ENCODE results near the gene PNMA1.

Gene PNMA1

DNA sequence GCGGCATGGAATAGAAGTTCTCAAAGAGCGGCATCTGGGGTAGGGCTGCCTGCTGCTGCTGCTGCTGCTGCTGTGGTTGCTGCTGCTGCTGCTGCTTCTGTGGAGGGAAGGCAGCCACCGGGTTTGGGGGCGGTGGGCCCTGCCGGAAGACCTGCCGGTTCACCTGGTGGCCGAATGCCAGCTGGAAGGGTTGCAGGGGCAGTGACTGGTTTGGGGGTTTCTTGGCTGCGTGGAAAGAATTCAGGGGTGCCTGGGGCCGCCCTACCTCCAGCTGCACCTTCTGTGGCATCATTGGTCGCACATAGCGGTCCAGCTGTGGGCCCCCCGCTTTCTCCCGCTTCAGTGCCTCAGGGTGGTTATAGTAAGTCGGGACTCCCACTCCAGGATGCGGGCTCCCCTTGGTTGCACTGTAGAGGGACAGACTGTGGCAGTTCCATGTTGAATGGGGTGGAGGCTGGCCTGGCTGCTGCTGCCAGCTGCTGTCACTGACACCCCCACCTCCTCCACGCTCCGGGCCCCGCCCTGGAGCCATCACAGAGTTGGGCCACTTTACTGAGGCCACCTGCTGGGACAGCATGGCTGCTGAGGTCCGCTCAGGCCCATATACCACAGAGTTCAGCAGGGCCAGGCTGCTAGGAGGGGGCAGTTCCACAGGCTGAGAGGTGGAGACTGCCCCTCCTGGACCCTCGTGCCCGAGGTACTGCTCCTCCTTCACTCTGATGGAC lies 25.2 kb upstream of the PNMA1 start:
- DNase-seq (ENCODE audit: insufficient read length, low spot score) (no peak), FAIRE-seq (peak; percentile 64)

DNA sequence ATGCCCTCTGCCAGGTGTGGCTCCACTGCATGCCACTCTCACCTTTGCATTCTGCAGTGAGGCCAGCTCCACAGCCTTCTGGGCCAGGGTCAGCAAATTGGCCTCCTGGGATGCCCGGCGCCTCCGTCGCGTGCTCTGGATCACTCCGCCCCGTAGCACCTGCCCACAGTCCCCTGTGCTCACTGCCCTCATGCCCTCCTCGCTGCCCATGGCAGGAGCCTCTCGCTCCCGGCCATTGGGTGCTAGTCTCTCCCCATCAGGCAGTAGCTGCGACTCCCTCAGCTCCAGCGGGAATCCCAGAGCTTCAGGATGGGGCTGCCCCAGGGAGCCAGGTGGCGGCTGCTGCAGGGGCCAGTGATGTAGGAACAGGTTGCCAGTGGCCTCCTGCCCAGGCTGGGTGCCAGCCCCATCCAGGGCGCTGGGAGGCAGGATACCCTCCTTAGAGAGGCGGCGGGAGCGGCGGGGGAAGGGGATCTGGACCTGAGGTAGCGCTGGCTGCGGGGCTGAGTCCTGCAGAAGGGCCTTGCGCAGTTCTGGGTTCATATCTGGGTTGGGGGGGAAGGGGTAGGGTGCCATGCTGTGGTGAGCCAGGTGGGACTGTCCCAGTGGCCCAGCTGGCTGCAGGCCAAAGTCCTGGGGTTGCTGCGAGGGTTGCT lies 24.5 kb upstream of the PNMA1 start:
- FAIRE-seq: peak; percentile 20

DNA sequence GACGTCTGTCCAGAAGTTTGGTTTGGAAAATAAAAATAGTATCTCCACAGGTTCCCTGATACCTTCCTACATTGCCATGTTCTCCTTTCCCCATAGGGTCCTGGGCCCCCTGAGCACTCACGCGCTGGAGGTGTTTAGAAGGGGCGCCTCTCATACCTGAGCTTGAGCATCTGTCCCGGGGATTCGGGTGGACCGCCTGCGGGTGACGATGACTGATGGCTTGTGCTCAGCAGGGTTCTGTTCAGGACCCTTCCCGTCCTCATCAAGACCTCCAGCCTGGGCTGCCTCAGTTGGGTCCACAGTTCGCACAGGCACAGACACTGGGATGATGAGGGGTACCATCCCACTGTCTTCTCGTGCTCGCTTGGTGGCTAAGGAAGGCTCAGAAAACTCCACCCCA lies 22.7 kb upstream of the PNMA1 start:
- no peak for FAIRE-seq
- DNase-seq (ENCODE audit: insufficient read length, low spot score): no peak

More for the DNA sequence above, 24.5 kb upstream of the PNMA1 start:
- DNase-seq (ENCODE audit: insufficient read length, low spot score): no peak

DNA sequence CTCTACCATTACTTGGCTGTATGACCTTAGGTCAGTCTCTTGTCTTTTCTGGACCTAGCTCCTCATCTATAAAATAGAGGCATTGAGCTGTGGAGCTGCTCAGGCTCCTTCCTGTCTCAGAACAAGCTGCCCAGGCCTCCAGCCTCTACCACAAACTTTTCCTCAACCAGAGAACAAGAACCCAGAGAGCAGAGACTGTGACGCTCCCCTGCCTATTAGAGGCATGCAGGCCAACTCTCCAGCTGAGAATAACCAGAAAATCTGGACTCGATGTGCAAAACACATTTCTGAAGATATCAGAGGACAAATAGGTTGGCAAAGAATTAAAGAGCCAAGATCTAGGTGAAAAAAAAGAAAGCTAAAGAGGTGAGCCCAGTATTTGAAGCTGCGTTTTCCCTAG lies 17.8 kb upstream of the PNMA1 start:
- FAIRE-seq: no peak
- DNase-seq (ENCODE audit: insufficient read length, low spot score): no peak

DNA sequence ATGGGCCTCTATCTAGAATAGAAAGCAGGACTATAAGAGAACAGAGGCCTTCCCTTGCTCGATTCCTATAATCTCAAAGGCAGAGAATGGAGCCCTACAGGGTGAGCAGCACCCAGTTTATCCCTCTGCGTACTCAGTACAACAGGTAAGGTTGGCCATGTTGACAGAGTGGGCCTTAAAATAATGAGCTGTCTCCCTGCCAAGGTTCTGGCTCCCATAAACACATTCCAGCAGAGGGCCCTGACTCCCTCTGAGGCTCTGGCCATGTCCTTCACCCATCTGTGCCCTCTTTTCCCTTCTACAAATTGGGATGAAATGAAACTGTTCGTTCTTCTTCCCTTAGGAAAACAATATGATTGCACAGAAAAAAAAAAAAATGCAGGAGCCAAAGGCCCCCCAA lies 16.9 kb upstream of the PNMA1 start:
- FAIRE-seq (no peak), DNase-seq (ENCODE audit: insufficient read length, low spot score) (no peak)

DNA sequence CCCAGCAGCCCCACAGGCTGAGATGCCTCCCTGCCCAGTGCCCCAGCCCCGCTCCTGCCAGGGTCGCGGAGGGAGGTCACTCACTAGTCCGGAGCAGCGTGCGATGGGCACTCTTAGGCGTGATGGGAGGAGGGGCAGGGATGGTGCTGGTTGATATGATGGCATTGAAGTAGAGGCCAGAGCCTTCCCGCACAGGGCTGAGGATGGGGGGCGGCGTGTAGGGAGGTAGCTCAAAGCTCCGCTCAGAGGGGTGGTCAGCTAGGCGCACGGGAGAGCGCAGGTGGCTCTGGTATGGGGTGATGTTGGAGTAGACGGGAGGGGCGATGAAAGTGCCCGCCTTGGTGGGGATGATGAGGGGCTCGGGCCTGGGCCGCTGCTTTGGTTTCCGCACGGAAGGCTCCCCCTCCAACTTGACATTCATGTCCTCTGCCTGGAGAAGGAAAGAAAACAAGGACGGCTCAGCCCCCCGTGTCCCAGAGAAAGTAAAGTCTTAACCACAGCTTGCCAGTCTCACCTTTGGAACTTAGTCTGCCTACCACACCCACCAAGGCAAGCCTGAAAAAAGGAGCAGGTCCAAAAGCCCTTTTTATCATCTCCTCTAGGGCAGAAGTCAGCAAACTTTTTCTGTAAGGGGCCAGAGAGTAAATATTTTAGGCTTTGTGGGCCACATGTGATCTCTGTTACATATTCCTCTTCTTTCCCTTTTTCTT lies 15.5 kb upstream of the PNMA1 start:
- DNase-seq (ENCODE audit: insufficient read length, low spot score) (no peak), FAIRE-seq (peak; percentile 26)

DNA sequence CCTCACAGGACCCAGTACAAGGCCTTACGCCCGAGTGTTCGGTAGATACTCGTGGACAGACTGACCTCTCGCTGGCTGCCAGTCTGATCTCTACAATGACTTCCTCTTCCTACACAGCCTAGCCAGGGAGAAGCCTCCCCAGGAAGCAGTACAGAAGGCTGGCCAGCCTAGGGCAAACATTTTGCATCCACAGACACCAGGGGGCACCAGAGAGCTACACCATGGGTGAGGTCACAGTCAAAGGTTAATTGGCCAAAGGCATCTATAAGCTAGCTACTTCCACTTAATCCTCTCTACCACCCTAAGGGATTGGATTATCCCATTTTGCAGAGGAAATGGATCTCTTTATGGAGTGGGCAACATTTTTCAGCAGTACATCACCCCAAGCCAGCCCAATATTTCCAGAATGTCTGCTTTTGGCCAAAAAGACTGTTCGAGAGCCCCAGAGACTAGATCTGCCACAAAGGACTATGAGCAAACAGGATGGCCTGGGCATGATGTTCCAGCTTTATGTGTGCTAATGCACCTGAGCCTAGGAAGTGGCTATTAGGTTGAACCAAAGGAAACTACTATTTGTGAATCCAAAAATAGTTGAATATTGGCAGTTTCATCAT lies 14.6 kb upstream of the PNMA1 start:
- FAIRE-seq (peak; percentile 97), DNase-seq (ENCODE audit: insufficient read length, low spot score) (peak; percentile 95)

DNA sequence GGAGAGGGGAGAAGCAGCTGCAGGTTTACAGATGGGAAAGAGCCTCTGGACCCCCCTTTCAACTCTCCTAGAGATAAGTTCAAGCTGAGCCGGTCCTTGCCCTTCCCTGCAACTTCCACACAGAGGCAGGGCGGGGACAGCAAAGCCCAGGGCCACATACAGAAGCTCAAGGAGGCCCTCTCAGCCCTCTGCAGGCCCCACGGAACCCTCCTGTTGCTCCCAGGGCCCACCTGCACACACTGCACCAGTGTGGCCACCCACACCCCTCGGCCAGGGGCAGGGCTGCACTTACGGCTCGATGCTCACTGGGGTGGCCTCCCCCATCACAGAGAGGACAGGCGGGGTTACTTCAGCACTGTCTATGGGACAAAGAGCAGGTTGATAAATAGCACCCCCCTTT lies 13.0 kb upstream of the PNMA1 start:
- peak; percentile 33 for FAIRE-seq
- DNase-seq (ENCODE audit: insufficient read length, low spot score): no peak

DNA sequence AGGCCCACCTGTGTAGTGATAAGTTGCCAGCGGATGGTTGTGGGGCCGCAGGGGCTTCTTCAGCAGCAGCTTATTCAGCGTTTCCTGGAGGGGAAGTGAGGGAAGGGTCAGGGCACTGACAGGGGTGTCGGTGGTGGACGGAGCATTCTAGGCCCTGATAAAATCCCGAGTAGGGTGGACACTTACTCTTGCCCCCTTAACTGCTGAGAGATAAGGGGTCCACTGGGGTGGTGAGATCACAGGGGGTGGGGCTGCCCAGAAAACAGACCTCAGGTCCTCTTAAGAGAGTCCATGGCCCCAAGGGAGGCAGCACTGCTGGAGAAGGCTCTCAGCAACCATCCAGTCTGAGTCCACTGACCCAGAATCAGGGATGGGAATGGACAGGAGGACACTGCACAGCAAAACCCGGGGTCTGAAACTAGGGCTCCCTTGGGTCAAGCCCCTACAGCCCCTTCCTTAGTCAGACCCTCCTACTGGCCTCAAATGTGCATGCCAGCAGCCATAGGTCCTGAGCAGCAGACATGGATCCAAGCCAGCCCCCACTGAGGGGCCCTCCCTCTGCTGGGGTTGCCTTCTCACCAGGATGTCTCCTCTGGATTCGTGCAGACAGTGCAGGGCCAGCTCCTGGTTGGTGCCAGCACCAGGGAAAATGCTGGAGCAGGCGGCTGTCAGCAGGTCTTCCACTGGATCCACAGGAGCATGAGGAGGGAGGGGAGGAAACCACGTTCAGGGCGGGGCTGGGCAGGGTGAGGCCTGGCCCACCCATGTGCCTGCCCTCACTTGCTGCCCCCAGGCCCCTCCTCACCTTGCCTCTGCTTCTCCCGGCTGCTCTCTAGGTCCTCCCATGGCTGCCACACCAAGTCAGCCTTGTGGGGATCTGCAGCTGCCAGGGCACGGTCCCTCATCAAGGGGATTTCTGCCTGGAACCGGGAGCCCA lies 12.1 kb upstream of the PNMA1 start:
- FAIRE-seq (peak; percentile 52), DNase-seq (ENCODE audit: insufficient read length, low spot score) (no peak)

DNA sequence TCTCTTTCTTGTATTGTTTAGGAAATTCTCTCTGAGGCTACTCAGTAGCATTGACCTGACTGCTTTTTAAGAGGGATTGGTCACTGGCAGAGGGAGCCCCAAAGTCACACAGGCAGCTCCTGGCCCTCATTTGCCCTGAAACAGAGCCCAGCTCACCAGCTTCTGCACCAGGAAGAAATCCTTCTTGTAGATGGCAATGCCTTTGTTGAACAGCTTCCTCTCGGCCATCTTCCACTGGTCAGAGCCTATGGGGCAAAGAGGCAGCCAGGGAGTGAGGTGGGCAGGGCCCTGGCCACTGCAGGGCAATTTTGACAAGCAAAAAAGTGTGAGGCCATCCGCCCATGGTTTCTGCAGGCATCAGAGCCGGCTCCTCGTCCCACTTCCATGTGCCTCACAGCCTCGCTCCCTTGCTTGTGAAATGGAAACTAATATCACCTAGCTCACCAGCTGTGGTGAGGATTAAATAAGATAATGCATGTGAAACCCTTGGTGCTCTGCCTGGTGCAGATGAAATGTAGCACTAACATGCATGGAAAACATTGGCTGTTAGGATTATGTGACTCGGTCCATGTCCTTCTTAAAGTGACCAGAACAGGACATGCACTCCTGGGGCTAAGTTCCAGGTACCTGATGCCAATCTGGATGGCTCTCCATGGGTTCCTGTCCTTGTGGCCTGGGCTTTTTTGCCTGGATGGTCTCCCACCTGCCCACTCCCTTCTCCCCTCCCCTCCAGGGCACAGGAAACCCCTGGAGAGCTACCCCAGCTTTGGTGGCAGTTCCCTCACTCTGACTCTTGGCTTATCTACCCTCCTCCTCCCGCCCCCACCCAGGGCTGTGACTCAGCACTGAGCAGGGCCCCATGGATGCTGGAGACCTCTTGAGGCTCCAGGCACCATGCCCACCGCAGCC lies 11.2 kb upstream of the PNMA1 start:
- FAIRE-seq: peak; percentile 85

DNA sequence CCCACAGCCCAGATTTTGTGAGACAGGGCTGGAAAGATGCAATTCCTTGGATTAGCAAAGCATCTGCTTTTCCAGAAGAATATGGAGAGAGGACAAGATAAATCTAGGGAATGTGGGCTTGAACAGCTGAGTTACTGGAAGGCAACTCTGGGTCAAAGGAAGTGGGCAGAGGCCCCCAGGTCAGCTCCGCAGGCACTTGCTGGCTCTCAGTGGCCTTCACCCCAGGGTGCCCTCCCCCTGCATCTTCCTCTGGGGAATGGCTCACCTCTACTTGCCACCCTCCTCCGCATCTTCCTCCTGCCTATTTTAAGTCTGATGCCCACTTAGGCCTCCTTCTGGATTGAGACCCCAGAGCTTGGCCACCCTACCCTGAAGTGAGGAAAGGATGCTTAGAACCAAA lies 10.5 kb upstream of the PNMA1 start:
- FAIRE-seq (no peak), DNase-seq (ENCODE audit: insufficient read length, low spot score) (no peak)

More for the DNA sequence above, 11.2 kb upstream of the PNMA1 start:
- no peak for DNase-seq (ENCODE audit: insufficient read length, low spot score)

DNA sequence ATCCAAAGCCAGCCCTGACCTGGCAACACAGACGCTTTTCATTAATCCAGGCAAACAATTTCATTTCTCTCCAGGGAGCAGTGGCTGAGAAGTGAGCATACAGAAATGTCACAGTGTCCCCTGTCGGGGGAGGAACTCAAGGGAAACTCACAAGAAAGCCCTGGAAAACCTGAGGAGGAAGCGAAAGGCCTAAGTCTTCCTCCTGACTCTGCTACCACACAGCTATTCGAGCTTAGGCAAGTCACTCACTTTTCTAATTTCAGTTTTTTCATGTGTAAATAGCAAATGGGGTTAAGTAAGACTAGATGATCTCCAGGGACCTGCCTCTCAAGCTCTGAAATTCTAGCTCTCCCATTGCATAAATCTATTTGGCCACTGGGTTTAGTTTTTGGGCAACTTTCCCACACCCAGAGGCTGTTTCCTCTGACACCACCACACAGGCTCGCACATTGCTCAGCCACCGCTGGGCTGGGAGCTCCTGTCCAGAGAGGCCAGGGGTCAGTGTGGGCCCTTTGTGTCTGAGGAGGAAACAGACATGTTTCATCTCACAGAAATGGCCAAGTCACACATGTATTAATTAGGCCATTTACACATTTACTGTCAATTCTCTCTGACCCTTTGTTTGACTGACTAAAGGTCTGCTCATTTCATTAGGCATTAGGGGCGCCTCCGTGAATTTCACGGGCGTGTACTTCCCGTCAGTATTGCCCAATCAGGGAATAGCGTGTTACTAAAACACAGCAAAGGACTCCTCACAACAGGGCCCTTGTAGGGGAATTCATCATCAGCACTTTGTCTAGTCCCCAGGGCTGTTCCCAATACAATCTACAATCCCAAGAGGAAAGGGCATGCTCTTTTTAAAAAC lies 9.8 kb upstream of the PNMA1 start:
- DNase-seq (ENCODE audit: insufficient read length, low spot score) (peak; percentile 91), FAIRE-seq (peak; percentile 98)

DNA sequence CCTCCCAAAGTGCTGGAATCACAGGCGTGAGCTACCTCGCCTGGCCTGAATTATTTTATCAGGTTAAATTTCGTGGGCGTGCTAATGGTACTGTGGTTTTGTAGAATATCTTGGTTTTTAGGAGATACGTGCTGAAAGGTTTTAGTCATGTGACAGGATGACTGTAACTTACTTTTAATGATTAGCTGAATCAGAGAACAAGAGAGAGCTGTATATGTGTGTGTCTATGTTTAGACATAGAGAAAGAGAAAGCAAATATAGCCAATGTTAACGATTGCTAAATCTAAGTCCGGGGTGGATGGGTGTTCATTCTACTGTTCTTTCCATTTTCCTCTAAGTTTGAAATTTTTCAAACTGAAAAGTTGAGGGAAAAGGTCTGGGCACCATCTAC lies 9.2 kb upstream of the PNMA1 start:
- FAIRE-seq (peak; percentile 79), DNase-seq (ENCODE audit: insufficient read length, low spot score) (no peak)

DNA sequence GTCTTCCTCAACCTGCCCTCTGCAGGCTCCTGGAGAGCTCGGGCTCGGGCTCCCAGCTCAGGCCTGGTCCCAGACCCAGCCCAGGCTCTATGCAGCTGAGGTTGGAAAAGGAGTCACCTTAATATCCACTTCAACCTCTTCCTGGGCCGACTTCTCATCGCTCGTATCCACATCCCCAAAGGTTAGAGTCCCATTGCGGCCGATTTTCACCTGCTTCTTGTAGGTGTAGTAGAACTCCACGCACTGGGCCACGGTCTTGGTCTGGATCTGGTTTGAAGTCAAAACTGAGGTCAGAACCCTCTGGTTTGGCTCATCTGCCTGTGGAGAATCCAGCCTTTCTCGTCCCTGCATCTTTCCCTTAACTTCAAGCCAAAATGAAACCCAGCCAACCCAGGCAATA lies 8.4 kb upstream of the PNMA1 start:
- FAIRE-seq: peak; percentile 85
- DNase-seq (ENCODE audit: insufficient read length, low spot score): no peak

DNA sequence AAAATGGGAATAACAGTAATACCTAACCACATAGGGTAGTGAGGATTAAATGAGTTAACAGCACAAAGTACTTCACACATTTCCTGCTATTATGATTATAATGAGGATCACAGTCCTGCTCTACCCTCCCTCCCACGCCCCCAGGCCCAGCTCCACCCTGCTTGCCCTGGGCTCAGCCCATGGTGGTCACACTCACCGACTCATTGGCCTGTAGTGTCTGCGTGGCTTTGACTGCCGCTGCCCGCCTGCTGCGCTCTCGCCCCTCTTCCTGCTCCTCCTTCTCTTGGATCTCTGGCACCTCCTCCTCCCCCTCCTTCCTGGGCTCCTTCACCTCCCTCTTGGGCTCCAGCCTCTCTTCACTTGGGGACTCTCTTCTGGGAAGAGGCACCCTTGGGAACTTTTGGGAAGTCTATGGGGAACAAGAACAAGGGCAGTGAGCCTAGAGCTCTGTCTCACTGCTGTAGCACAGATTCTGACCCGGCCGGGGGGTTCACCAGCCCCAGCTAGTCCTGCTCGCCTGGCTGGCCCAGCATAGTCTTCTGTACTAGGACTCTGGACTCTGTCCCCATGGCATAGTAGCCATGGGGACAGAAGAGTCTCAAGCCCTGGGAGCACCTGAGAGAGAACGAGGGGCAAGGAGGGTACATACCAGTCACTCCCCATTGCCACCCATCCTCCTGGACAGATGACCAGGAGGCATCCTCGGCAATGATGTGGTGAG lies 7.1 kb upstream of the PNMA1 start:
- FAIRE-seq (peak; percentile 58), DNase-seq (ENCODE audit: insufficient read length, low spot score) (no peak)

DNA sequence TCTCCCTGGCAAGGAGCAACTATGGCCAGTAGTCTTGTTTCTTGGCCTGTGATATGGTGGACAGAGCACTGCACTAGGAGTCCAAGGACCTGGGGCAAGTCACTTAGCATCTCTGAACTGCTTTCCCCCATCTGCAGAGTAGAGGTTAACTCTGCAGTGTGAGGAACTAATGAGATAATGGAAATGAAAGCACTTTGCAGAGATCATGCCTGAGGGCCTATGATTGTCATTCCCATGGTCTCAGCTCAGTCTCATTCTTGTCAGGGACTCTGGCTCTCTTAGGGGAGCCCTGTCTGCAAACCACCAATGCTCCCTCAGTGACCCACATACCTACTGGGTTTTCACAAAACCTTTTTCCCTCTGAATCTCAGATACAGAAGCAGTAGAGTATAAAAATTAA lies 6.5 kb upstream of the PNMA1 start:
- DNase-seq (ENCODE audit: insufficient read length, low spot score) (no peak), FAIRE-seq (peak; percentile 63)

DNA sequence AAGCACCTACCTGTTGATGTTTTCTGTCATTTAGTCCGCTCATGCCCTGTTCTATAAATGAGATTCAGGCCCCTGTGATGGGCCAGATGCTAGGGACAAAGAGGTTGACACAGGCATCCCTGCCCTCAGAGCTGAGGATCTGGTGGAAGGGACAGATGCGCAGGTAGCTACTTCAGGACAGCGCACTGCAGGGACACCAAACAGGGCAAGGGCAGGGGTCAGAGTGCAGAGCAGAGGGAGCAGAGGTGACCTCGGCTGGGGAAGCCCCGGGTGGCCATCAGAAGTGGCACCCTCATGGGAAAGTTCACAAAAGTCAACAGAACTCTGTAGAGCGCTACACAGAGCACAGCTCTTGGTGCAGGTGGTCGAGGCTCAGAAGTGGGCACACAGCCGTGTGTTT lies 5.6 kb upstream of the PNMA1 start:
- peak; percentile 85 for FAIRE-seq
- DNase-seq (ENCODE audit: insufficient read length, low spot score): no peak

DNA sequence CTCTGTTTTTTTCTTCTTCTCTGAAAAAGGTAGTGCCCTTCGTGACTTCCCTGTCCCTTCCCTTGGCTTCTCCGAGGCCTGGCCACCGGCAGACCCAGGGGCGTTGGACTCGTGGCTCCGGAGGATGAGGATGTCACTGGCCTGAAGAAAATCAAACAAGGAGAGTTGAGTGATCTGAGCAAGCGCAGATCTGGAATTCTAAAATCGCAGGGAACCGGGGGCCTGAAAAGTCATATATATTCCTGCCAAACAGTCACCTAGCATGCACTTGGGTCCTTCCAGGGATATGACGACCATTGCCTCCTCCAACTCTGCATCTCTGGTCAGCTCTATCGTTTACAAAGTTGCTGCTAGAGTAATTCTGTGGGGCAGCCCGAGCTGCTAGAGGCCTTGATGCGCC lies 5.2 kb upstream of the PNMA1 start:
- no peak for DNase-seq (ENCODE audit: insufficient read length, low spot score)
- peak; percentile 51 for FAIRE-seq
